ENCODE measurements around the gene MUC5B. TPM values are rescaled to one million over a fixed set of nuclear protein-coding genes. Genes with fewer than 3 reads are reported as not detected.
"Not testable (repeated sequence)": the region's sequence is repeated elsewhere in the genome, so short reads cannot be mapped to it uniquely, and the experiment has no call there.

MUC5B gene
- total RNA-seq (not detected in 2 replicates), polyA plus RNA-seq (not detected in 2 replicates), polyA minus RNA-seq (ENCODE audit: low replicate concordance) (not detected in 2 replicates)
- not detected in 2 replicates for polyA plus RNA-seq (2012)

DNA sequence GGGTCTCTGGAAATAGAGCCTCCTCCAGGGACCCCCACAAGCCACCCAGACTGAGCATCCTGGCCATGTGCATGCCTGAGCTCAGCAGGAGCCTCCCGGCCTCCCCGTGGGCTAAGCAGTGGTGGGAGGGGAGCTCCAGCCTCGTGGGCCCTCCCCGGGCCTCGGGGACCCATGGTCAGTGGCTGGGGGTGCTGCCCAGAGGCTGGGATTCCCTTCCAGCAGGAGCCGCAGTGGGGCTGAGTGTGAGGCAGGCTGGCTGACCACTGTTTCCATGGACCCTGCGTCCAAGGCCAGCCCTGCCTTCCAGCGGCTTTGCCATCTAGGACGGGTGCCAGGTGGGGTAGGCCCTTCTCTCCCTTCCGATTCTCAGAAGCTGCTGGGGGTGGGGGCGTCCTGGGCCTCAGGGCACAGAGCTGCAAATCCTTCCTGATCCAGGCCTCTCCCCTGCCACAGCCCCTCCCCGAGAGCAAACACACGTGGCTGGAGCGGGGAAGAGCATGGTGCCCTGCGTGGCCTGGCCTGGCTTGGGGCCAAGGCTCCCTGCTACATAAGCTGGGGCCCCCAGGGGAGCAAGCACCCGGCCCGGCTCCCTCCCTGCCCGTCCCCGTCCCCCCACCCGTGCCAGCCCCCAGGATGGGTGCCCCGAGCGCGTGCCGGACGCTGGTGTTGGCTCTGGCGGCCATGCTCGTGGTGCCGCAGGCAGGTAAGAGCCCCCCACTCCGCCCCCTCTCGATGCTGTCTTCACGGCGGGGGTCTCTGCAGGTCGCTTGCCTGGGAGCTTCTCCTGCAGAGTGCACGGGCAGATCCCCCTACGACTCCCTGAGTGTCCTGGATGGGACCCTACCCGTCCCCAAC is at the start of gene MUC5B:
Gene MUC5B (plus strand): TSS at position 576 of the 855 bp plus-strand sequence. CDS start 58 bp downstream, at position 634.
- H3K27me3 ChIP-seq (ENCODE audit: control insufficient read depth, insufficient read depth, low read length) = no peaks in the 10 kb centered on the region
- TF ChIP-seq, protein P1, sequence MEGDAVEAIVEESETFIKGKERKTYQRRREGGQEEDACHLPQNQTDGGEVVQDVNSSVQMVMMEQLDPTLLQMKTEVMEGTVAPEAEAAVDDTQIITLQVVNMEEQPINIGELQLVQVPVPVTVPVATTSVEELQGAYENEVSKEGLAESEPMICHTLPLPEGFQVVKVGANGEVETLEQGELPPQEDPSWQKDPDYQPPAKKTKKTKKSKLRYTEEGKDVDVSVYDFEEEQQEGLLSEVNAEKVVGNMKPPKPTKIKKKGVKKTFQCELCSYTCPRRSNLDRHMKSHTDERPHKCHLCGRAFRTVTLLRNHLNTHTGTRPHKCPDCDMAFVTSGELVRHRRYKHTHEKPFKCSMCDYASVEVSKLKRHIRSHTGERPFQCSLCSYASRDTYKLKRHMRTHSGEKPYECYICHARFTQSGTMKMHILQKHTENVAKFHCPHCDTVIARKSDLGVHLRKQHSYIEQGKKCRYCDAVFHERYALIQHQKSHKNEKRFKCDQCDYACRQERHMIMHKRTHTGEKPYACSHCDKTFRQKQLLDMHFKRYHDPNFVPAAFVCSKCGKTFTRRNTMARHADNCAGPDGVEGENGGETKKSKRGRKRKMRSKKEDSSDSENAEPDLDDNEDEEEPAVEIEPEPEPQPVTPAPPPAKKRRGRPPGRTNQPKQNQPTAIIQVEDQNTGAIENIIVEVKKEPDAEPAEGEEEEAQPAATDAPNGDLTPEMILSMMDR (conservative IDR thresholded peaks at IDR 0.05 in 1 of 2, IDR thresholded peaks at IDR 0.05 in 1 of 2; ENCODE audit: low read depth in 1 of 2, low read length in 2 of 2) = no peak
- no peak for TF ChIP-seq EZH2 (IDR thresholded peaks at IDR 0.05; ENCODE audit: low read length, missing control alignments)

GRCh38 chr11:1173396-1173795 is 49.5 kb upstream of the MUC5B start:
- not testable (repeated sequence) for H3K27ac ChIP-seq (ENCODE audit: insufficient read depth, low read length); H4K20me1 ChIP-seq (ENCODE audit: control insufficient read depth, extremely low read depth, insufficient read depth, low read length); H3K27me3 ChIP-seq (ENCODE audit: control insufficient read depth, insufficient read depth, low read length); DNase-seq (ENCODE audit: low read depth in 2 of 2); H2AFZ ChIP-seq (ENCODE audit: low read length); H3K4me2 ChIP-seq (ENCODE audit: extremely low read depth, insufficient read depth, low read length); H3K4me1 ChIP-seq (ENCODE audit: control insufficient read depth, extremely low read depth, insufficient read depth, low read length); H3K79me2 ChIP-seq (ENCODE audit: control insufficient read depth, insufficient read depth, low read length); H3K9me3 ChIP-seq (ENCODE audit: control insufficient read depth, insufficient read depth, low read depth, low read length); H3K9ac ChIP-seq (ENCODE audit: insufficient read depth, low read length); H3K36me3 ChIP-seq (ENCODE audit: control insufficient read depth, insufficient read depth, low read length); H3K4me3 ChIP-seq (replicated peaks in 1 of 4; ENCODE audit: control extremely low read depth in 1 of 4, insufficient read depth in 1 of 4, low read depth in 3 of 4, low read length in 4 of 4)

More for the DNA sequence above, at the start of gene MUC5B:
- H3K9me3 ChIP-seq (ENCODE audit: control insufficient read depth, insufficient read depth, low read depth, low read length) = no peaks in the 10 kb centered on the region
- H3K36me3 ChIP-seq (ENCODE audit: control insufficient read depth, insufficient read depth, low read length) = no peaks in the 10 kb centered on the region
- H3K79me2 ChIP-seq (ENCODE audit: control insufficient read depth, insufficient read depth, low read length) = no peaks in the 10 kb centered on the region
- H3K4me1 ChIP-seq (ENCODE audit: control insufficient read depth, extremely low read depth, insufficient read depth, low read length) = no peaks in the 10 kb centered on the region
- no peak within 1 kb of the TSS for H3K9ac ChIP-seq (ENCODE audit: insufficient read depth, low read length)
- no peaks in the 10 kb centered on the region for H4K20me1 ChIP-seq (ENCODE audit: control insufficient read depth, extremely low read depth, insufficient read depth, low read length)
- no peak within 1 kb of the TSS for H2AFZ ChIP-seq (ENCODE audit: low read length)
- H3K4me3 ChIP-seq (replicated peaks in 1 of 4; ENCODE audit: control extremely low read depth in 1 of 4, insufficient read depth in 1 of 4, low read depth in 3 of 4, low read length in 4 of 4) = no peak within 1 kb of the TSS
- H3K27ac ChIP-seq (ENCODE audit: insufficient read depth, low read length) = no peak within 1 kb of the TSS
- no peak for DNase-seq (ENCODE audit: low read depth in 2 of 2)
- no peak within 1 kb of the TSS for H3K4me2 ChIP-seq (ENCODE audit: extremely low read depth, insufficient read depth, low read length)

DNA sequence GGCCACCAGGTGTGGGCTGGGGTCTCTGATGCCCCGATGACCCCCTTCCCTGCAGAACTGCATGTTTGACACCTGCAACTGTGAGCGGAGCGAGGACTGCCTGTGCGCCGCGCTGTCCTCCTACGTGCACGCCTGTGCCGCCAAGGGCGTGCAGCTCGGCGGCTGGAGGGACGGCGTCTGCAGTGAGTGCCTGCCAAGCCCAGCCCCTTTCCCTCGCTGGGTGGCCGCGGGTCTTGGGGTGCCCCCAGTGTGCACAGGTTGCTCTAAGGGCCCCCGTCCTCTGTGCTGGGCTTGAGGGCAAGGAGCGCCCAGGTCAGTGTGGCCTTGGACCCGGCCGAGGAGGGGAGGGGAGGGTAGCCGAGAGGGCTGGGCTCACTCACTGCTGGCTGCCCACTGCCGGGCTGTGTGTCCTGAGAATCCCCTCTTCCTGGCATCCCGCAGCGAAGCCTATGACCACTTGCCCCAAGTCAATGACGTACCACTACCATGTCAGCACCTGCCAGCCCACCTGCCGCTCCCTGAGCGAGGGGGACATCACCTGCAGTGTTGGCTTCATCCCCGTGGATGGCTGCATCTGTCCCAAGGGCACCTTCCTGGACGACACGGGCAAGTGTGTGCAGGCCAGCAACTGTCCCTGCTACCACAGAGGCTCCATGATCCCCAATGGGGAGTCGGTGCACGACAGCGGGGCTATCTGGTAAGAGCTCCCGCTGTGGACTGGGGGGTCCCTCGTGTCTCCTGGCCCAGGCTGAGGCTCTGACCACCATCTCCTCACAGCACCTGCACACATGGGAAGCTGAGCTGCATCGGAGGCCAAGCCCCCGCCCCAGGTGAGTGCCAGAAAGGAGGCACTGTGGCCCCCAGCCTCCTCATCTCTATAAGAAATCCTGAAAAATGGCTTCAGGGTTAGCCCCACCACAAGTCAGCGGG is 48.2 kb upstream of the MUC5B start:
- no peaks in the 10 kb centered on the region for H3K36me3 ChIP-seq (ENCODE audit: control insufficient read depth, insufficient read depth, low read length)
- no peak overlapping the region for H3K27ac ChIP-seq (ENCODE audit: insufficient read depth, low read length)
- H3K79me2 ChIP-seq (ENCODE audit: control insufficient read depth, insufficient read depth, low read length) = no peaks in the 10 kb centered on the region
- no peak overlapping the region for H3K9ac ChIP-seq (ENCODE audit: insufficient read depth, low read length)
- no peak overlapping the region for H3K4me3 ChIP-seq (replicated peaks in 1 of 4; ENCODE audit: control extremely low read depth in 1 of 4, insufficient read depth in 1 of 4, low read depth in 3 of 4, low read length in 4 of 4)
- no peak overlapping the region for H3K4me2 ChIP-seq (ENCODE audit: extremely low read depth, insufficient read depth, low read length)
- no peaks in the 10 kb centered on the region for H3K4me1 ChIP-seq (ENCODE audit: control insufficient read depth, extremely low read depth, insufficient read depth, low read length)
- no peak overlapping the region for H2AFZ ChIP-seq (ENCODE audit: low read length)
- H4K20me1 ChIP-seq (ENCODE audit: control insufficient read depth, extremely low read depth, insufficient read depth, low read length) = no peaks in the 10 kb centered on the region
- DNase-seq (ENCODE audit: low read depth in 2 of 2) = no peak
- TF ChIP-seq, protein P1 (conservative IDR thresholded peaks at IDR 0.05 in 1 of 2, IDR thresholded peaks at IDR 0.05 in 1 of 2; ENCODE audit: low read depth in 1 of 2, low read length in 2 of 2) = no peak
- no peak for TF ChIP-seq EZH2 (IDR thresholded peaks at IDR 0.05; ENCODE audit: low read length, missing control alignments)
- peaks cover 3% of the 10 kb centered on the region for H3K9me3 ChIP-seq (ENCODE audit: control insufficient read depth, insufficient read depth, low read depth, low read length)
- no peaks in the 10 kb centered on the region for H3K27me3 ChIP-seq (ENCODE audit: control insufficient read depth, insufficient read depth, low read length)
